GM10266 (cell line): ENCODE results near the gene PTGS2.

Experiments
- DNase-seq: peaks from one replicate; pipeline ENCODE4 v3.0.0; 2012; ENCODE audit errors: extremely low spot score
- TF ChIP-seq, protein P1 (sequence below): IDR thresholded peaks from 2 replicates; pipeline ENCODE4 v1.5.1; 2012; ENCODE audit warnings: mild to moderate bottlenecking, low read depth; ENCODE audit not compliant: control insufficient read depth, insufficient read depth; ENCODE audit errors: missing control alignments

The PTGS2 gene

DNA sequence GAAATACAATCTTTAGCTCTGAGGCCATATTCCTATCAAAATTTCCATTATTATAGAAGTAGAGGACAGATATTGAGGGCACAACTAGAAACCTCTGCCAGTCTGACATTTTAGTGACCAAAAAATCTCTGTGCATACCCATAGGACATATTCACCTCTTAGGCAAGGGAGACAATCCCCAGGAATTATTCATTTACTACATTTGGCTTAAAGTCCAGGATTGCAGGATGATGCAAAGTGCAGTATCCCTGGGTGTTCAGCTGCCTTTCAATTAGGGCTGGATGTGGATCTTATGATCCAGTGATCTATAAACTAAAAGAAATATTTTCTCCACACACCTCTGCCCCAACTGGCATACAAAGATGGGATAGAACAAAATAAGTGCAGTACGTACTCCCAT, 50.9 kb downstream of the PTGS2 start:
- no peak for DNase-seq
- TF ChIP-seq, protein P1, sequence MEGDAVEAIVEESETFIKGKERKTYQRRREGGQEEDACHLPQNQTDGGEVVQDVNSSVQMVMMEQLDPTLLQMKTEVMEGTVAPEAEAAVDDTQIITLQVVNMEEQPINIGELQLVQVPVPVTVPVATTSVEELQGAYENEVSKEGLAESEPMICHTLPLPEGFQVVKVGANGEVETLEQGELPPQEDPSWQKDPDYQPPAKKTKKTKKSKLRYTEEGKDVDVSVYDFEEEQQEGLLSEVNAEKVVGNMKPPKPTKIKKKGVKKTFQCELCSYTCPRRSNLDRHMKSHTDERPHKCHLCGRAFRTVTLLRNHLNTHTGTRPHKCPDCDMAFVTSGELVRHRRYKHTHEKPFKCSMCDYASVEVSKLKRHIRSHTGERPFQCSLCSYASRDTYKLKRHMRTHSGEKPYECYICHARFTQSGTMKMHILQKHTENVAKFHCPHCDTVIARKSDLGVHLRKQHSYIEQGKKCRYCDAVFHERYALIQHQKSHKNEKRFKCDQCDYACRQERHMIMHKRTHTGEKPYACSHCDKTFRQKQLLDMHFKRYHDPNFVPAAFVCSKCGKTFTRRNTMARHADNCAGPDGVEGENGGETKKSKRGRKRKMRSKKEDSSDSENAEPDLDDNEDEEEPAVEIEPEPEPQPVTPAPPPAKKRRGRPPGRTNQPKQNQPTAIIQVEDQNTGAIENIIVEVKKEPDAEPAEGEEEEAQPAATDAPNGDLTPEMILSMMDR: no peak

DNA sequence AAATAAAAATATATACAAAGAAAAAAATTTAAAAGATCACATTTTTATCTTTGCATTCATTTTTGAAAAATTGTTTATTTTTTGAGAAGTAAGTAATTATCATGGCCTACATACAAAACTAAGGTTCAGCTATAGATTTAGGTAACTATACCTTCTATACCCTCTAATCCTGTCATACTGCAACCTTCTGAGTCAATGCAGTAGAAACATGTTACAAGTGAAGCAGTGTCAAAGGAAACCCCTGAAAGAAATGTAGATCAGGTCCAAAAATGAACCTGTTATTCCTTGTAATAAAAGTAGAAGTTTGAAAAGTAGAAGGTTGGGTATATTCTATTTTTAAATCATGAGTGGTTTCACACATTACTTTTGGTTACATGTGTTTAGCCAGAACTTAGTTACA, 51.3 kb downstream of the PTGS2 start:
- TF ChIP-seq, protein P1: no peak
- no peak for DNase-seq

DNA sequence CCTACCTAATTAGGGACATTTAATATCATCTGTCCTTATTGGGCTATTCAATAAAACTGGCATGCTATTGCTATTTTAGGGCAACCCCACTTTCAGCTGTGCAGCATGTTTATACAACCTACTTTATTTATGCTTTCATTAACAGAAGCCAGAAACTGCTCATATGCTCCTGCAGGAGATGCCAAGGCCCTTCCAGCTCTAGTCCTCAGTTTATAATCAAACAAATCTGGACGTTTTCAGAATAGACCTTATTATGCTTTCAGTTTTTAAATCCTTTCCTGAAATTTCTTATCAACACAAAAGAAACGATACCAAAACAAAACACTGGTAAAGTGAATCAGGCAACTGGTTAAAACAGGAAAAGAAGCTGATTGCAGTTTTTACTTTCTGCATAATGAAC, 53.2 kb downstream of the PTGS2 start:
- TF ChIP-seq, protein P1: no peak
- DNase-seq: no peak

DNA sequence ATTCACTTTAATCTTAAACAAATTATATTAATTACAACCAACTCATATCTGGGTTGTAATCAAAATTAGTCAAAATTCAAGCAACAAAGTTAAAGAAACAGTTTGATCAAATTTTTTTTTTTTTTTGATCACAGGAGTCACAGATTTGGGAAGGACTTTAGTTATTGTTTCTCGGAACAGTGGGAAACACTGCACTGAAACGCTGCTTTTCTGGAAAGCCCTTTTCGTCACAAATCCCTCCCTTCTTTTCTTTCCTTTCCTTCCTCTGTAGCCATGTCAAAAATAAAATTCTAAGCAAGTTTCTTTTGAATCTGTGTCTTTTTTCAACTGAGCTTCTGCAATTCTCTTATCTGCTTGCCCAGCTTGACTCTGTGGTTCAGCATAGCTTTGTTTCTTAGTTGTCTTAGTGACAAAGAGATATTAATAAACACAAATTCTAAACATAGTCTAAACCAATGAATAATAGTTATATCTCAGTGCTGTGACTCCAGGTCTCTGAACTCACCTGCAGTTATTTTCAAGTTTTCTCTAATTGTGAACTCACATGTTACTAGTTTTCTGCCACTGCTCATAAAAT, 53.8 kb downstream of the PTGS2 start:
- TF ChIP-seq, protein P1: no peak
- DNase-seq: no peak

DNA sequence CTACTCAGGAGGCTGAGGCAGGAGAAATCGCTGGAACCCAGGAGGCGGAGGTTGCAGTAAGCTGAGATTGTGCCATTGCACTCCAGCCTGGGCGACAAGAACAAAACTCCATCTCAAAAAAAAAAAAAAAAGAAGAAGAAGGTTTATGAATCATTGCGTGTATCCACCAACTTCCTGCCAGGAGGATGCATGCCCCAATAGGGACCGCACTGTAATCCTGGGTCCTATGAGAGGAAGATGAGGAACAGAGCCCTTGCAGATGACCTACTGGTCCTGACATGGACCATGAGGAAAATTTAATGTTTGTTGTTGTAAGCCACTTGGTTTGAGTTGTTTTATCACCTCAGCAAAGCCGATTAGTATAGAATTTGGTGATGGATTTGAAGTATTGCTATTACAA, 56.7 kb downstream of the PTGS2 start:
- DNase-seq: no peak
- TF ChIP-seq, protein P1: no peak
